NB4 (cell line): ENCODE data around the gene THG1L.

Experiments used
- CTCF ChIP-seq: IDR thresholded peaks from one replicate; pipeline ENCODE4 v1.5.1; 2012; ENCODE audit warnings: low read depth, low read length
- MAX ChIP-seq: IDR thresholded peaks from 2 replicates; pipeline ENCODE4 v1.6.1; 2011; ENCODE audit warnings: low read depth, low read length

GRCh38 chr5:157741131-157741530, 9.9 kb downstream of the THG1L start:
- TF ChIP-seq CTCF (no peak), MAX (no peak)
